AG10803 (cell line): ENCODE results near the gene HOXD11.

Source experiments
- DNase-seq: peaks from one replicate; pipeline ENCODE4 v3.0.0; 2010; ENCODE audit warnings: low read depth
- H3K4me3 ChIP-seq: 2 replicates; pipeline ENCODE4 v1.5.1; 2011; ENCODE audit warnings: mild to moderate bottlenecking, low read length, control low read depth
- CTCF ChIP-seq: conservative IDR thresholded peaks from 2 replicates; pipeline ENCODE4 v1.5.1; 2011; ENCODE audit warnings: mild to moderate bottlenecking, low read length, control low read depth, inconsistent platforms

Gene HOXD11

GRCh38 chr2:176157499-176158185 lies 50.6 kb downstream of the HOXD11 start:
- DNase-seq: peak; percentile 45
- peak overlapping the region; percentile 58 for H3K4me3 ChIP-seq
- TF ChIP-seq CTCF: no peak

GRCh38 chr2:176158186-176158591 lies 51.1 kb downstream of the HOXD11 start:
- peak overlapping the region; percentile 58 for H3K4me3 ChIP-seq
- no peak for DNase-seq
- no peak for TF ChIP-seq CTCF

GRCh38 chr2:176158855-176159662 lies 52.0 kb downstream of the HOXD11 start:
- H3K4me3 ChIP-seq: no peak overlapping the region
- no peak for DNase-seq
- TF ChIP-seq CTCF: no peak
